Stimulated activated CD4-positive, alpha-beta T cell treated with anti-CD3 and anti-CD28 coated beads, Interleukin-12 subunit alpha, Interleukin-12 subunit beta, amount 100 ng/mL, for 48 hours (primary cell): ENCODE data around the gene ACTN4.
A peak's percentile ranks its signal among the peaks of the same experiment; 100 is the strongest.

Source experiments
- DNase-seq, 3 donors: peaks; one replicate each; pipeline ENCODE4 v3.0.0-alpha.2; 2020; ENCODE audit warnings: low read depth in 2 of 3, low spot score in 1 of 3

Gene ACTN4

DNA sequence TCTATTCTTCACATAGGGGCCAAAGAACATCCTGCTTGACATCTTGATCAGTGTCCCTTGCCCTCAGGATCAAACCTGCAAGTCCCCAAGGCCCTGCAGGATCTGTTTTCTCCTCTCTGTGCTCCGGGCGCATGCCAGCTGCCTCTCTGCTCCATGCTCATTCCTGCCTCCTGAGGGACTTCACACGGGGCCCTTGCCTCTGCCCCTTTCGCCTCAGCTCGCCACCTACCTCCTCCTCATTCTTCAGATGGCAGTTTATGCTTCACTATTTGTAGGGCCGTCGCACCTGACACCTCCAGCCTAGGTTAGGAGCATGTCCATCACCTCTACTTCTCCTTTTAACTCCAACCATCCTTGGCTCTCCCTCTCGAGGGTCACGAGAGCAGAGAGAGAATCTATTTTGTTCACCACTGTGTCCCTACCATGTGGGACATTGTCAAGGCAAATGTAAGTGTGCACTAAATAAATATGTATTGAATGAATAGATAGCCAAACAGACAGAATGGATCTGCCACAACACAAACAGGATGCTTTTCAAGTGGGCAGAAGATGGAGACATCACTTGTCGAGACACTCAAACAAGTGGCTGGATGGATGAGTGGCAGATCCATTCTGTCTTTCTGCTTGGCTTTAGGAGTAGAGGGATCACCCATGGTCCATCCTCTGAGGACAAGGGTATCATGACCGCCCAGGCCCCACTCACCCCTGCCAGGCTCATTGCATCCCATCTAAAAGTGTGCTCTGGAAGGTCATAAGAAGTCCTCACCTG is 29.6 kb downstream of the ACTN4 start:
- no peak for DNase-seq

DNA sequence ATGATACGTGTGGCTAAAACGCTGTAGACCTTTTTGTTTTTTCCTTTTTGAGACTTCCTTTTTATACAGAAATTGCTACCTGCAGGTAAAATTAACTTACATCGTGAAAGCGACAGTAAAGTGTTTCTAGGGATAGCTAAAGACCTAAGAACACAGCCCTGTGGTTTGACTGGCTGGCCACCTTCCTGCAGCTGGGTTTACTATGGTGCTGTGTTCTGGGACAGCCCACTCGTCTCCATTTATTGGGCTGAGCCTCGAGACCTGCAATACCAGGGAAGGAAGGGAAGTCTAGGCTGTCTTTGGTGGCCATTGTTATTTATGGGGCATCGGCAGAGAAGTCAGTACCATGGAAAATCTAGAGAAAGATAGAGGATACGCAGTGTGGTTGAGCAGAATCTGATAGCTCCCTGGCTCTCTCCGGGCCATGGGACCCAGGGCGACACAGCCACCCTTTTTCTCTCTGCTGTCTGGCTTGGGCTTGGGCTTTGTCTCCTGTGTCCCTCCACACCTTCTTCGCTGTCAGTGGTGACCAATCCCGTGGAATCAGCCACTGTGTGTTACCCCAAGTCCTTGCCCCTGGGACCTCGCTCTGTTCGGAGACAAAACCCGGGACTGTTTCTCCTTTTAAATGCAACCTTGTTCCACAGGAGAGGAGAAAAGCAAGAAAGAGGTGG is 30.9 kb downstream of the ACTN4 start:
- DNase-seq = no peak

DNA sequence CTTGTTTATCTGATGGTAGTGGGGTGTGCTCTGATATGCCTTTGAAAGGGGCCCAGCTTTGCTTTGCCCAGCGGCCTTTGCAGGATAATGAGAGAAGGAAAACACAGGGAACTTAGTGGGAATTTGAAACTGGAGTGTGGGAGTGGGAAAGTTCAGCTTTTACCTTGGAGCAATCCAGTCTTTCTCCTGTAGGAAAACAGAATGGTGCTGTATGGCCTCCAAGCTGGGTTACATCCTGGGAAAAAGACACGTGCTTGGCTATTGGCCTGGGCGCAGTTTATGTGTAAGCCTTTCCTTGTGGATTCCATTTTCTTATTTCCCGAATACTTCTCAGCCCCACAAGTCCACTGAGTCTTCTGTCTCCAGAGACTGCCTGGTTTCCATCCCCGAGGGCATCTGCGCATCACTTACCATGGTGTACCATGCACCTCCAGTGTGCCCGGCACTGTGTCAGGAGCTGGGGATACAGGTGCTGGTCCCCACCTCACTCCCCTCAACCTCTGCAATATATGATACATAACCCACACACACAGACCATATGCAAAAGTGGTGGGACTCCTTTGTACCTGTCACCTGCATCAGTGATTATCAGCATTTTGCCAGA is 31.5 kb downstream of the ACTN4 start:
- no peak for DNase-seq

GRCh38 chr19:38679839-38680238 is 32.4 kb downstream of the ACTN4 start:
- no peak for DNase-seq

DNA sequence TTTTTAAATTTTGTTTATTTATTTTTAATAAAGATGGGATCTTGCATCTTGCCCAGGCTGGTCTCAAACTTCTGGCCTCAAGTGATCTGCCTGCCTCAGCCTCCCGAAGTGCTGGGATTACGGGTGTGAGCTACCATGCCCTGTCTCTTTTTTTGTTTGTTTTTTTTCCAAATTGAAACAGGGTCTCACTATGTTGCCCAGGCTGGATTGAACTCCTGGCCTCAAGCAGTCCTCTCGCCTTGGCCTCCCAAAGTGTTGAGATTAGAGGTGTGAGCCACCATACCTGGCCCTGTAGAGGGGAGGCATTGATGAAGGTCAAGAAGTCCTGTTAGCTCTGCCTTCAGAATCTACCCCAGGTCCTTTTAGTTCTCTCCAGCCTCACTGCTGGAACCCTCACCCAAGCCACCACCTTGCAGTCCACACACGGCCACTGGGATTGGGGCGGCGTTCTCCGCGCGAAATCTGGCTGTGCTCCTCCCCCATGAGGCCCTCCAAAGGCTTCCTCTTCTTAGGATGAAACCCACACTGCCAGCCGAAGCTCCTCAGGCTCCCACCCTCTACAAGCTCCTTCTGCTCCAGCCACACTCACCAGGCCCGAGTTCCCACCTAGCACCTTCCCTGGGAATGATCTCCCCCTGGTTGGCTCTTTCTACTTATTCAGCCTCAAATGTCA is 34.9 kb downstream of the ACTN4 start:
- no peak for DNase-seq

DNA sequence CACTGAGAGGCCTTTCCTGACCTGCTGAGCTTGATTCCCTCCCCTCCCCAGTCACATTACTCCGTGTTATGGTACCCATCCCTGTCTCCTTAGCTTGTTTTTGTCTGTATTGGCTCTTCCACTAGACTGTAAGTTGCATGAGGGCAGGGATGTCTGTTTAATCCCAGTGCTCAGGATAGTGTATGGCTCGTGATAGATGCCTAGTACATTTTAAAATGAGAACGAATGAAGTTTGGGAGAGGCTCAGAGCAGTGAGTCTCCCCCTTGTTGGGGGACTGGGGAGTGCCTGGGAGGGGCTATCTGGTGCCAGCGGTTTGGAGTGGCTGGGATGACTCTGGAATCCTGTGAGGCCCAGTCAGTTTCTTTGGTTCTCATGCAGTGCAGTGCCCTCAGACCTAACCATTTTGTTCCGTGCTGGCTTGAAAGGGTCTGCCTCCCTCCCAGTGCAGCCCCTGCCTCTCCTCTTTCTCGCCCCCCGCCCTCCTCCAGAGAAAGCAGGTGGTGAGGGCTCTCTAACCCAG is 35.5 kb downstream of the ACTN4 start:
- no peak for DNase-seq

GRCh38 chr19:38683393-38684077 is 36.1 kb downstream of the ACTN4 start:
- DNase-seq = peak; percentile 23 to 45 (median 45)

DNA sequence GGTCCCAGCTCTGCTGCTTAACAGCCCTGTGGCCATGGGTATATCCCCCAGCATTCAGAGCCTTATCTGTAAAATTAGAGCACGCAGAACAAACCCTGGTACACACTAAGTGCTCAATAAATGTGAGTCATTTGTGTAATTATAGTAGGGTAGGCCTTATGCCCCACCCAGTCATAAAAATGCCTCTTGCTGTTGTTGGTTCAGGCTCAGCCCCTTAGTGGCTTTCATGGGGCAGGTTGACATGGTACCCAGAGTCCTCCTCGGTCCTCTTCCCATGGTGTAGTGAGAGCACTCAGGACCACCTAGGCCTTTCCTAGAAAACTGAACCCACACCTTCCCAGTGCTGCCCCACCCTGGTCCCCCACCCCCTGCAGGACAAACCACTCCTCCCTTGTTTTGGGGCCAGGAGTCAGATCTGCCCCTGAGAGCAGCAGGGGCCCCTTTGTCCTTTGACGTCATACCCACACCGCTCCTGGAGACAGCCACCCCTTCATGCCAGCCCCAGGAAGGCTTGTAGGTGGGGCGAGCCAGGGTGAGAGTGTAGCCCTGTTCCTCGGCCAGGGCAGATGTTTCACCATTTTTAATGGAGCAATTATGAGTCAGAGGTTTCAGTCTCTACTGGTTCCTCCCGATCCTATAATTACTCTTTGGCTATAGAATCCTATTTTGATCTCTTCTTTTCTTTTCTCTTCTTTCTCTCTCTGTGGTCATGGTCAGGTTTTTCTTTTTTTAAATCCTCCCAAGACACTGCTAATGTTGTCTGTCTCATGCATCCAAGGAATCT is 36.8 kb downstream of the ACTN4 start:
- peak in 2 of 3 donors; percentile 11 to 25 for DNase-seq

GRCh38 chr19:38684862-38685665 is 37.6 kb downstream of the ACTN4 start:
- DNase-seq = no peak

DNA sequence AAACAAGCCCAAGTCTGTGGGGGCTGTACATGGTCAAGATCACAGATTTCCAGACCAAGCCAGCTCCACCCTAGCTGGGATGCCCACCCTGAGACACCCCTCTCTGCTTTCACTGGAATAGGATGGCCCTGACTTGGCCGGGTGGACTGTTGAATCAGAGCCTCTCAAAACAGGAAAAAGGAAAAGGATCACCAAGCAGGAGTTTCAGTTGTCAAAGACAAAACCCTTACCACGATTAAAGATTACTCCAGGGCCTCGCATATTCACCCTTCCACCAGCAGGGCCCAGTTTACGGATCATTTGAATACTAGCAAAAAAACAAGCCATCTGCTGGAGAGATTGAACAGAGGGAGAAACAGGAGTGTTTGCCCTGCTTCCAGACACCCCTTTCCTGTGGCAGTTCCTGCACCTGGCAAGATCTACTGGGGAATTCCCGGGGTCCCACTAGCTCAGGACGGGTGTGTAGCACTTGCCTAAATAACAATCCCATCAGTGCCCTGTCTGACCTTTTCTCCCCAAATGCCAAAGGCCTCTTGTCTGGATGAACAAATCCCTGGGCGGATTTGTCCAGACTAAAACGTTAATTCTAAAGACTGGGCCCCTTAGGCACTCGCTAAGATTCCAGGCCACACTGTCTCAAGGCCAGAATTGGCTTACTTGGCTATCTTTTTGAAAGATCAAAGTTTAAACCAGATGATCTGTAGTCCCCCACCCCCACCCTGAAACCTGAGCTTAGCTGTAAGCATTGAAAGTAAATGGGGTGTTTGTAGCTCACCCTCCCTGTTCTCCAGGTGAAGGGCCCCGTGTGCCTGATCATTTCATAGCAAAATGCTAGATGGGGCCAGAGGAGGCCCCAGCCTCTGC is 38.4 kb downstream of the ACTN4 start:
- no peak for DNase-seq

GRCh38 chr19:38686530-38686888 is 39.1 kb downstream of the ACTN4 start:
- DNase-seq = no peak

DNA sequence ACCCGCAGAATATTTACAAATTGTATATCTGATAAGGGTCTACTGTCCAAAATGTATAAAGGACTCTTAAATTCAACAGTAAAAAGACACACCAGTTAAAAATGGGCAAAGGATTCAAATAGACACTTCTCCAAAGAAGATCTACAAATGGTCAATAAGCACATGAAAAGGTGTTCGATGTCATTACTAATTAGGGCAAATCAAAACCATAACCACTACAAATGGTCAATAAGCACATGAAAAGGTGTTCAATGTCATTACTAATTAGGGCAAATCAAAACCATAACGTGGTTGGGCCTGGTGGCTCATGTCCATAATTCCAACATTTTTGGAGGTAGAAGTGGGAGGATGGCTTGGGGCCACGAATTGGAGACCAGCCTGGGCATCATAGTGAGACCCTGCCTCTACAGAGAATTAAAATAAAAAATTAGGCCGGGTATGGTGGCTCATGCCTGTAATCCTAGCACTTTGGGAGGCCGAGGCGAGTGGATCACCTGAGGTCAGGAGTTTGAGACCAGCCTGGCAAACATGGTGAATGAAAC is 40.5 kb downstream of the ACTN4 start:
- DNase-seq = no peak

DNA sequence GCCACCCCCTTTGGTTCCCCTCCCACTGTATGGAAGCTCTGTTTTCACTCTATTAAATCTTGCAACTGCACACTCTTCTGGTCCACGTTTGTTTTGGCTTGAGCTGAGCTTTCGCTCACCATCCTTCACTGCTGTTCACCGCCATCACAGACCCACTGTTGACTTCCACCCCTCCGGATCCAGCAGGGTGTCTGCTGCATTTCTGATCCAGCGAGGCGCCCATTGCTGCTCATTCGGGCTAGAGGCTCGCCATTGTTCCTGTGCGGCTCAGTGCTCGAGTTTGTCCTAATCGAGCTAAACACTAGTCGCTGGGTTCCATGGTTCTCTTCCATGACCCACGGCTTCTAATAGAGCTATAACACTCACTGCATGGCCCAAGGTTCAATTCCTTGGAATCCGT is 42.7 kb downstream of the ACTN4 start:
- DNase-seq = no peak

- no peak for DNase-seq
Observed at GRCh38 chr19:38690832-38691231, 43.4 kb downstream of the ACTN4 start.

- no peak for DNase-seq
Observed at GRCh38 chr19:38691938-38692457, 44.5 kb downstream of the ACTN4 start.

- DNase-seq = no peak
Observed at GRCh38 chr19:38692458-38693379, 45.3 kb downstream of the ACTN4 start.
